H1 (cell line): ENCODE results near the gene GMCL1. TPM values are rescaled to one million over a fixed set of nuclear protein-coding genes. Genes with fewer than 3 reads are reported as not detected.

Experiments
- CHD1 ChIP-seq: IDR thresholded peaks from 2 replicates; pipeline ENCODE4 v1.6.1; 2012; ENCODE audit warnings: low read depth, low read length, improper control_type of control experiment
- EZH2 ChIP-seq: fragments of 200-600 bp; sonication (generic); IDR thresholded peaks from 2 replicates; pipeline ENCODE4 v1.7.1; 2012; ENCODE audit warnings: low read depth, mild to moderate bottlenecking, moderate library complexity, low read length, inconsistent platforms; ENCODE audit not compliant: severe bottlenecking
- HDAC6 ChIP-seq: IDR thresholded peaks from one replicate; pipeline ENCODE4 v1.7.1; 2012; ENCODE audit warnings: low read depth, mild to moderate bottlenecking, inconsistent platforms, low read length, moderate library complexity
- KDM4A ChIP-seq: IDR thresholded peaks from one replicate; pipeline ENCODE4 v1.7.1; 2012; ENCODE audit warnings: low read depth, mild to moderate bottlenecking, moderate library complexity, low read length, inconsistent platforms; ENCODE audit not compliant: severe bottlenecking
- MAX ChIP-seq: IDR thresholded peaks from 2 replicates; pipeline ENCODE4 v1.6.1; 2012; ENCODE audit warnings: inconsistent platforms
- NANOG ChIP-seq: IDR thresholded peaks from 2 replicates; pipeline ENCODE4 v1.6.1; 2011; ENCODE audit warnings: low read length, low read depth, mild to moderate bottlenecking, inconsistent platforms; ENCODE audit not compliant: insufficient read depth, poor library complexity, severe bottlenecking
- SIN3A ChIP-seq, 2 experiments: IDR thresholded peaks in 1 of 2; conservative IDR thresholded peaks in 1 of 2; 2 replicates each; pipeline ENCODE4 v1.6.1; 2011 to 2012; ENCODE audit warnings: low read length in 2 of 2, improper control_type of control experiment in 1 of 2, low read depth in 1 of 2, mild to moderate bottlenecking in 1 of 2
- SRF ChIP-seq: IDR thresholded peaks from 2 replicates; pipeline ENCODE4 v1.6.1; 2011; ENCODE audit warnings: mild to moderate bottlenecking, low read depth, low read length, moderate library complexity
- SUZ12 ChIP-seq: fragments of 200-600 bp; sonication (generic); IDR thresholded peaks from 2 replicates; pipeline ENCODE4 v1.6.1; 2012; ENCODE audit warnings: mild to moderate bottlenecking, inconsistent platforms, low read length, moderate library complexity, mixed read lengths
- YY1 ChIP-seq: IDR thresholded peaks from 2 replicates; pipeline ENCODE4 v1.6.1; 2011; ENCODE audit warnings: low read depth, mild to moderate bottlenecking, low read length
- polyA plus RNA-seq, 7 experiments: library from polyadenylated mRNA; depleted of rRNA in 3 of 7; stranded (reverse) in 5 of 7; unstranded in 2 of 7; fragments of >200 nt in 5 of 7; fragments of 200-250 nt in 2 of 7; gene quantifications; 1 replicate in 5 of 7; 2 replicates in 1 of 7; 4 replicates in 1 of 7; pipeline versions ENCODE4 v1.2.1 to v1.2.3, GENCODE V29; 2011 to 2013; ENCODE audit warnings: missing spikeins in 2 of 7, mixed read lengths in 2 of 7
- total RNA-seq: library from RNA; stranded (reverse); fragmentation: NEBNext Ultra II Directional; extraction: Animal tissue kit (Norgen Biotek cat#: 25700); gene quantifications from 2 replicates; pipeline ENCODE4 v1.2.1, GENCODE V29; 2021
- TF ChIP-seq, protein P1 (sequence below): fragments of 300-600 bp; sonication (generic); IDR thresholded peaks from 2 replicates; pipeline ENCODE4 v1.7.1; 2012; ENCODE audit warnings: low read length, moderate library complexity, mild to moderate bottlenecking, inconsistent platforms; ENCODE audit not compliant: insufficient replicate concordance

Gene GMCL1
- total and polyA plus RNA-seq, 2 of the 8 experiments (the other 6 are each of a cell fraction or from before 2014, with no cell fraction given): 6.5 to 21.9 TPM

GRCh38 chr2:69889302-69889701 is 59.8 kb downstream of the GMCL1 start (continued):
- TF ChIP-seq, protein P1, sequence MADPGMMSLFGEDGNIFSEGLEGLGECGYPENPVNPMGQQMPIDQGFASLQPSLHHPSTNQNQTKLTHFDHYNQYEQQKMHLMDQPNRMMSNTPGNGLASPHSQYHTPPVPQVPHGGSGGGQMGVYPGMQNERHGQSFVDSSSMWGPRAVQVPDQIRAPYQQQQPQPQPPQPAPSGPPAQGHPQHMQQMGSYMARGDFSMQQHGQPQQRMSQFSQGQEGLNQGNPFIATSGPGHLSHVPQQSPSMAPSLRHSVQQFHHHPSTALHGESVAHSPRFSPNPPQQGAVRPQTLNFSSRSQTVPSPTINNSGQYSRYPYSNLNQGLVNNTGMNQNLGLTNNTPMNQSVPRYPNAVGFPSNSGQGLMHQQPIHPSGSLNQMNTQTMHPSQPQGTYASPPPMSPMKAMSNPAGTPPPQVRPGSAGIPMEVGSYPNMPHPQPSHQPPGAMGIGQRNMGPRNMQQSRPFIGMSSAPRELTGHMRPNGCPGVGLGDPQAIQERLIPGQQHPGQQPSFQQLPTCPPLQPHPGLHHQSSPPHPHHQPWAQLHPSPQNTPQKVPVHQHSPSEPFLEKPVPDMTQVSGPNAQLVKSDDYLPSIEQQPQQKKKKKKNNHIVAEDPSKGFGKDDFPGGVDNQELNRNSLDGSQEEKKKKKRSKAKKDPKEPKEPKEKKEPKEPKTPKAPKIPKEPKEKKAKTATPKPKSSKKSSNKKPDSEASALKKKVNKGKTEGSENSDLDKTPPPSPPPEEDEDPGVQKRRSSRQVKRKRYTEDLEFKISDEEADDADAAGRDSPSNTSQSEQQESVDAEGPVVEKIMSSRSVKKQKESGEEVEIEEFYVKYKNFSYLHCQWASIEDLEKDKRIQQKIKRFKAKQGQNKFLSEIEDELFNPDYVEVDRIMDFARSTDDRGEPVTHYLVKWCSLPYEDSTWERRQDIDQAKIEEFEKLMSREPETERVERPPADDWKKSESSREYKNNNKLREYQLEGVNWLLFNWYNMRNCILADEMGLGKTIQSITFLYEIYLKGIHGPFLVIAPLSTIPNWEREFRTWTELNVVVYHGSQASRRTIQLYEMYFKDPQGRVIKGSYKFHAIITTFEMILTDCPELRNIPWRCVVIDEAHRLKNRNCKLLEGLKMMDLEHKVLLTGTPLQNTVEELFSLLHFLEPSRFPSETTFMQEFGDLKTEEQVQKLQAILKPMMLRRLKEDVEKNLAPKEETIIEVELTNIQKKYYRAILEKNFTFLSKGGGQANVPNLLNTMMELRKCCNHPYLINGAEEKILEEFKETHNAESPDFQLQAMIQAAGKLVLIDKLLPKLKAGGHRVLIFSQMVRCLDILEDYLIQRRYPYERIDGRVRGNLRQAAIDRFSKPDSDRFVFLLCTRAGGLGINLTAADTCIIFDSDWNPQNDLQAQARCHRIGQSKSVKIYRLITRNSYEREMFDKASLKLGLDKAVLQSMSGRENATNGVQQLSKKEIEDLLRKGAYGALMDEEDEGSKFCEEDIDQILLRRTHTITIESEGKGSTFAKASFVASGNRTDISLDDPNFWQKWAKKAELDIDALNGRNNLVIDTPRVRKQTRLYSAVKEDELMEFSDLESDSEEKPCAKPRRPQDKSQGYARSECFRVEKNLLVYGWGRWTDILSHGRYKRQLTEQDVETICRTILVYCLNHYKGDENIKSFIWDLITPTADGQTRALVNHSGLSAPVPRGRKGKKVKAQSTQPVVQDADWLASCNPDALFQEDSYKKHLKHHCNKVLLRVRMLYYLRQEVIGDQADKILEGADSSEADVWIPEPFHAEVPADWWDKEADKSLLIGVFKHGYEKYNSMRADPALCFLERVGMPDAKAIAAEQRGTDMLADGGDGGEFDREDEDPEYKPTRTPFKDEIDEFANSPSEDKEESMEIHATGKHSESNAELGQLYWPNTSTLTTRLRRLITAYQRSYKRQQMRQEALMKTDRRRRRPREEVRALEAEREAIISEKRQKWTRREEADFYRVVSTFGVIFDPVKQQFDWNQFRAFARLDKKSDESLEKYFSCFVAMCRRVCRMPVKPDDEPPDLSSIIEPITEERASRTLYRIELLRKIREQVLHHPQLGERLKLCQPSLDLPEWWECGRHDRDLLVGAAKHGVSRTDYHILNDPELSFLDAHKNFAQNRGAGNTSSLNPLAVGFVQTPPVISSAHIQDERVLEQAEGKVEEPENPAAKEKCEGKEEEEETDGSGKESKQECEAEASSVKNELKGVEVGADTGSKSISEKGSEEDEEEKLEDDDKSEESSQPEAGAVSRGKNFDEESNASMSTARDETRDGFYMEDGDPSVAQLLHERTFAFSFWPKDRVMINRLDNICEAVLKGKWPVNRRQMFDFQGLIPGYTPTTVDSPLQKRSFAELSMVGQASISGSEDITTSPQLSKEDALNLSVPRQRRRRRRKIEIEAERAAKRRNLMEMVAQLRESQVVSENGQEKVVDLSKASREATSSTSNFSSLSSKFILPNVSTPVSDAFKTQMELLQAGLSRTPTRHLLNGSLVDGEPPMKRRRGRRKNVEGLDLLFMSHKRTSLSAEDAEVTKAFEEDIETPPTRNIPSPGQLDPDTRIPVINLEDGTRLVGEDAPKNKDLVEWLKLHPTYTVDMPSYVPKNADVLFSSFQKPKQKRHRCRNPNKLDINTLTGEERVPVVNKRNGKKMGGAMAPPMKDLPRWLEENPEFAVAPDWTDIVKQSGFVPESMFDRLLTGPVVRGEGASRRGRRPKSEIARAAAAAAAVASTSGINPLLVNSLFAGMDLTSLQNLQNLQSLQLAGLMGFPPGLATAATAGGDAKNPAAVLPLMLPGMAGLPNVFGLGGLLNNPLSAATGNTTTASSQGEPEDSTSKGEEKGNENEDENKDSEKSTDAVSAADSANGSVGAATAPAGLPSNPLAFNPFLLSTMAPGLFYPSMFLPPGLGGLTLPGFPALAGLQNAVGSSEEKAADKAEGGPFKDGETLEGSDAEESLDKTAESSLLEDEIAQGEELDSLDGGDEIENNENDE: no peak
- TF ChIP-seq YY1 (no peak), SRF (no peak), SUZ12 (no peak), KDM4A (no peak), CHD1 (no peak), EZH2 (no peak), NANOG (no peak), MAX (no peak), HDAC6 (no peak), SIN3A (conservative IDR thresholded peaks at IDR 0.05 in 1 of 2, IDR thresholded peaks at IDR 0.05 in 1 of 2; ENCODE audit: low read depth in 1 of 2, low read length in 2 of 2) (no peak)
